Naive thymus-derived CD8-positive, alpha-beta T cell (primary cell): ENCODE data around the gene LONRF2. TPM values are rescaled to one million over a fixed set of nuclear protein-coding genes. Genes with fewer than 3 reads are reported as not detected.

Source experiments
- ATAC-seq, 2 donors: fragments of 150-1000 bp; cut with Tn5 transposase in 1 of 2; sonication (Bioruptor Pico), chemical (Tn5 transposase) in 1 of 2; 1 replicate in 1 of 2; 2 replicates in 1 of 2; pipeline ENCODE4 v1.10.0; 2021; ENCODE audit warnings: mild to moderate bottlenecking in 2 of 2, moderate library complexity in 2 of 2
- POLR2A ChIA-PET: fragments of 350-600 bp; sonication (Branson Sonifier 250); formaldehyde crosslinking; loops from one replicate; lab custom pipeline; 2021; ENCODE audit warnings: antibody characterized with exemption; lab: Charles Lee
- DNase-seq, 10 donors: peaks; one replicate each; pipeline versions ENCODE4 v3.0.0 to v3.0.0-alpha.2; 2020 to 2022
- H3K27ac Mint-ChIP-seq, 10 donors: one replicate each; pipeline ENCODE4 v1.8.0; 2020 to 2022; ENCODE audit warnings: mild to moderate bottlenecking in 10 of 10, mixed read lengths in 10 of 10, moderate library complexity in 4 of 10, inconsistent platforms in 1 of 10
- H3K27me3 Mint-ChIP-seq, 5 donors: one replicate each; pipeline ENCODE4 v1.8.0; 2021 to 2022; ENCODE audit warnings: mixed read lengths in 5 of 5
- H3K36me3 Mint-ChIP-seq, 3 donors: one replicate each; pipeline ENCODE4 v1.8.0; 2020 to 2022; ENCODE audit warnings: mixed read lengths in 3 of 3, mild to moderate bottlenecking in 2 of 3, inconsistent platforms in 1 of 3
- H3K4me1 Mint-ChIP-seq, 4 donors: one replicate each; pipeline ENCODE4 v1.8.0; 2021 to 2022; ENCODE audit warnings: mixed read lengths in 4 of 4
- H3K4me3 Mint-ChIP-seq, 10 donors: one replicate each; pipeline ENCODE4 v1.8.0; 2020 to 2022; ENCODE audit warnings: mild to moderate bottlenecking in 10 of 10, mixed read lengths in 10 of 10, moderate library complexity in 6 of 10, inconsistent platforms in 1 of 10
- H3K9me3 Mint-ChIP-seq, 9 donors: one replicate each; pipeline ENCODE4 v1.8.0; 2020 to 2022; ENCODE audit warnings: mixed read lengths in 9 of 9, mild to moderate bottlenecking in 3 of 9, inconsistent platforms in 1 of 9, moderate library complexity in 1 of 9
- polyA plus RNA-seq, 3 donors: library from polyadenylated mRNA; unstranded; fragments of 300-500 nt; fragmentation: Illumina TruSeq; gene quantifications; one replicate each; pipeline ENCODE4 v1.2.3, GENCODE V29; 2021
- total RNA-seq, 8 experiments: library from RNA in 2 of 8; stranded (reverse) in 2 of 8; gene quantifications; one replicate each; pipeline ENCODE4 v1.2.3 and lab custom pipeline; 2021 to 2026

The LONRF2 gene
- total and polyA plus RNA-seq, 5 experiments from 2014 or later = not detected

DNA sequence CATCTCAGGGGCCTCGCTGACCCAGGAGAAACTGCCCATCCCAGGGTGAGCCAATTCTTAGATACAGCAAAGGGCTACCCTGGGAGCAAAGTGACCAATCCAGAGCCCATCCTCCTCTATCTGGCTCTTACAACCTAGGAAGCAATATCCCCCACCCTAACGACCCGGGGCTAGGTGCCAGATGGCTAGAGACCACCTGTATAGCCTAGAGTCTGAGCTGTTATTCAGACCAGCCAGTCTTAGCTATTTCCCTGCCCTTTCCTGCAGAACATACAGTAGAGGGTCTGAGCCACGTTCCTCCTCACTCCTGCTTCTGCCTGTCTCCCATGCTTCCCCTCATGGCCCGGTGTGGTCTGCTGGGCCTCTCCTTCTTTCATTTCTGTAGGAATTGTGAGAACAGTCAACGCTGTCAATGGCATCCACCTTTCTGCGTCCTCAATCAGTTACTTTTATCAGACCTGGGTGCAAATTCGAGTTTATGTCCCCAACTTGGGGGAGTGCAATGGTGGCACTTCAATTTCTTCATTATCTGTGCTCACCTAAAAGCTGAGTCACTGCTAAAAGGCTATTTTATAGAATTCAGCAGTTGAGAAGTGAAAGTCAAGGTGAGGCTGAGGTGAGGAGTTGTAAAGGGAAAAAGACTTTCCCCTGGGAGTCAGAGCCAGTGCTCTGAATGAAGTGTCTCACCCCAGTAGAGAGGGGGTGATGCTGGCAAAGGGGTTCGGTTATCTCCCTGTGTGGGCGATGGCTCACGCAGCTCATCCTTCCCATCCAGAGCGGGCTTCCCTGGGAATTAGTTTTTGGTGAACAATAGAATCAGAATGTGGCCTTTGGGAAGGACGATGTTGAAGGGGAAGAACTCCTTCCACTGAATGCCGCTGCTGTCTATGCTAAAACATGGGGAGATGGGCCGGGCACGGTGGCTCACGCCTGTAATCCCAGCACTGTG is 42.4 kb downstream of the LONRF2 start:
- POLR2A ChIA-PET = no interaction called here
- Mint-ChIP-seq H3K9me3 (no peaks in the 10 kb centered on the region), H3K4me1 (peaks cover 0 to 6% (median 2%) of the 10 kb centered on the region in 4 donors), H3K36me3 (no peaks in the 10 kb centered on the region), H3K4me3 (no peak overlapping the region), H3K27ac (peak overlapping the region in 1 of 10 donors; percentile 68), H3K27me3 (peaks cover 4 to 32% (median 20%) of the 10 kb centered on the region in 5 donors)
- ATAC-seq (no peak), DNase-seq (no peak)

- POLR2A ChIA-PET = no interaction called here
- Mint-ChIP-seq H3K36me3 (no peaks in the 10 kb centered on the region), H3K27me3 (peaks cover 4 to 32% (median 20%) of the 10 kb centered on the region in 5 donors), H3K9me3 (no peaks in the 10 kb centered on the region), H3K27ac (no peak overlapping the region), H3K4me3 (no peak overlapping the region), H3K4me1 (peaks cover 0 to 6% (median 3%) of the 10 kb centered on the region in 4 donors)
- ATAC-seq (no peak), DNase-seq (no peak)
Observed at GRCh38 chr2:100278986-100279385, 43.3 kb downstream of the LONRF2 start.

- Mint-ChIP-seq H3K27me3 (peaks cover 4 to 29% (median 20%) of the 10 kb centered on the region in 5 donors), H3K4me1 (peaks cover 0 to 6% (median 4%) of the 10 kb centered on the region in 4 donors), H3K4me3 (no peak overlapping the region), H3K27ac (no peak overlapping the region), H3K36me3 (no peaks in the 10 kb centered on the region), H3K9me3 (no peaks in the 10 kb centered on the region)
- DNase-seq (no peak), ATAC-seq (no peak)
- POLR2A ChIA-PET = no interaction called here
Observed at GRCh38 chr2:100278501-100278900, 43.8 kb downstream of the LONRF2 start.

- POLR2A ChIA-PET = no interaction called here
- Mint-ChIP-seq H3K4me3 (no peak overlapping the region), H3K4me1 (peaks cover 0 to 6% (median 4%) of the 10 kb centered on the region in 4 donors), H3K27me3 (peaks cover 4 to 29% (median 20%) of the 10 kb centered on the region in 5 donors), H3K36me3 (no peaks in the 10 kb centered on the region), H3K9me3 (no peaks in the 10 kb centered on the region), H3K27ac (no peak overlapping the region)
- no peak for DNase-seq
- ATAC-seq = no peak
Observed at GRCh38 chr2:100277540-100278207, 44.6 kb downstream of the LONRF2 start.

DNA sequence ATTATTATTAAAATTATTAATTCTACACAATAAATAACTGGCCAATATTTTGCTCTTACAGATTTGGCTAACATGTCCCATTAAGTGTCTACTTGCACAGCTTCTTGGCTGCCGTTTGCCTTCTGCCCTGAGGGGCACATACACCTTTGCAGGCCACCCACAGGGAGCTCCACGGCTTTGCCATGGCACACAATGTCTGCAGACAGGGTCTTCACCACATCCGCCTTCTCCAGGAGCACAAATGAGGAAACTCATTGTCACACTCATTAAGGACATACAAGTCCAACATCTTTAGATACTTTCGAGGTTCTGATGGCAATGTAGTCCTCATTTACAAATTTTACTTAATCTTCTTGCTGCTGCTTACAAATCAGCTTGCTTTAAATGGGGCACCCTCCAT is 45.6 kb downstream of the LONRF2 start:
- H3K4me1 Mint-ChIP-seq = peaks cover 0 to 6% (median 4%) of the 10 kb centered on the region in 4 donors
- POLR2A ChIA-PET = no interaction called here

DNA sequence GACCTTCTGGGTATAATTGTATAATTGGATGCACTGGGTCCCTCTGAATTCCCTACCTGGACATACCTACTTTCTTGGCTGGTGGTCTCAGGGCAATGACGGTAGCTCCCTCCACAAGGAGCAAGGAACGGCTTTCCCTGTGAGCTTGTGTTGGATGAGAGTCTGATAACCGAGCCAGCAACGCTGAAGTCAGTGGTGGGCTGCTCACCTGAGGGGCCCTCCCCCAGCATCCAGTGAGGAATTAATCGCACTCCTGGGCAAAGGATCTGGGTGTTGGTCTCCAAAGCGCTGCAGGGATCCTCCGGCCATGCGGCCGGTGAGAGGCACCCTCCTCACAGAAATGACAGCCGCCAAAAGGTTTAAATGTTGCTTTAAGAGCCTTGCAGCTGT is 47.1 kb downstream of the LONRF2 start:
- DNase-seq (no peak), ATAC-seq (no peak)
- H3K27ac Mint-ChIP-seq = no peak overlapping the region
- POLR2A ChIA-PET = no interaction called here
- H3K4me1 Mint-ChIP-seq = peaks cover 0 to 6% (median 4%) of the 10 kb centered on the region in 4 donors
- H3K27me3 Mint-ChIP-seq = peaks cover 1 to 25% (median 5%) of the 10 kb centered on the region in 5 donors
- H3K36me3 Mint-ChIP-seq = no peaks in the 10 kb centered on the region
- peaks cover 0 to 7% (median 0%) of the 10 kb centered on the region in 9 donors for H3K9me3 Mint-ChIP-seq
- no peak overlapping the region for H3K4me3 Mint-ChIP-seq

More for the DNA sequence above, 45.6 kb downstream of the LONRF2 start:
- Mint-ChIP-seq H3K4me3 (no peak overlapping the region), H3K36me3 (no peaks in the 10 kb centered on the region), H3K27ac (no peak overlapping the region), H3K9me3 (no peaks in the 10 kb centered on the region), H3K27me3 (peaks cover 1 to 28% (median 15%) of the 10 kb centered on the region in 5 donors)
- DNase-seq (no peak), ATAC-seq (no peak)

GRCh38 chr2:100274566-100275199 is 47.6 kb downstream of the LONRF2 start:
- peaks cover 0 to 6% (median 4%) of the 10 kb centered on the region in 4 donors for H3K4me1 Mint-ChIP-seq
- POLR2A ChIA-PET = no interaction called here
- H3K4me3 Mint-ChIP-seq = no peak overlapping the region
- peaks cover 1 to 20% (median 5%) of the 10 kb centered on the region in 5 donors for H3K27me3 Mint-ChIP-seq
- peaks cover 0 to 7% (median 0%) of the 10 kb centered on the region in 9 donors for H3K9me3 Mint-ChIP-seq
- no peaks in the 10 kb centered on the region for H3K36me3 Mint-ChIP-seq
- DNase-seq (no peak), ATAC-seq (no peak)
- peak overlapping the region in 2 of 10 donors; percentile 53 to 80 for H3K27ac Mint-ChIP-seq

GRCh38 chr2:100274076-100274475 is 48.2 kb downstream of the LONRF2 start:
- H3K4me3 Mint-ChIP-seq = no peak overlapping the region
- ATAC-seq = no peak
- H3K36me3 Mint-ChIP-seq = no peaks in the 10 kb centered on the region
- H3K4me1 Mint-ChIP-seq = peaks cover 0 to 5% (median 3%) of the 10 kb centered on the region in 4 donors
- peak overlapping the region in 1 of 10 donors; percentile 40 for H3K27ac Mint-ChIP-seq
- peaks cover 1 to 14% (median 3%) of the 10 kb centered on the region in 5 donors for H3K27me3 Mint-ChIP-seq
- peaks cover 0 to 7% (median 0%) of the 10 kb centered on the region in 9 donors for H3K9me3 Mint-ChIP-seq
- POLR2A ChIA-PET = no interaction called here
- DNase-seq = no peak

DNA sequence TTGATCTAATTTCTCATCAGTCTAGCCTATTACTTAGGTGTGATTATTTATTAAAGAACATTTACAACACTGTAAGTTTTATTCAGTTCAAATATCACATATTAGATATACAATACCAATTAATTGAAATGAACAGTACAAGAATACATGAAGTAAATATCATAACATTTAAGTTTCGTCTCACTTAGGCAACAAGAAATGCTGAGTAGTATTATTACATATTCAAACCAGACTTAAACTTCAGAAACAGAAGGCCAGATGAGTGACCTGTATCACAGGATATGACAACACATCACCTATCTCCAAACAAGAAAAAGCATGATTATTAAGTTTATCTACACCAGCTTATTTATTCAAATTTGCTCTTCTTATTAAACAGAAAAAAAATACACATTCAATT is 48.9 kb downstream of the LONRF2 start:
- Mint-ChIP-seq H3K4me1 (peaks cover 0 to 5% (median 0%) of the 10 kb centered on the region in 4 donors), H3K4me3 (no peak overlapping the region), H3K27me3 (peaks cover 0 to 10% (median 1%) of the 10 kb centered on the region in 5 donors), H3K9me3 (peaks cover 0 to 7% (median 0%) of the 10 kb centered on the region in 9 donors), H3K27ac (no peak overlapping the region), H3K36me3 (no peaks in the 10 kb centered on the region)
- DNase-seq (no peak), ATAC-seq (no peak)
- POLR2A ChIA-PET = no interaction called here

DNA sequence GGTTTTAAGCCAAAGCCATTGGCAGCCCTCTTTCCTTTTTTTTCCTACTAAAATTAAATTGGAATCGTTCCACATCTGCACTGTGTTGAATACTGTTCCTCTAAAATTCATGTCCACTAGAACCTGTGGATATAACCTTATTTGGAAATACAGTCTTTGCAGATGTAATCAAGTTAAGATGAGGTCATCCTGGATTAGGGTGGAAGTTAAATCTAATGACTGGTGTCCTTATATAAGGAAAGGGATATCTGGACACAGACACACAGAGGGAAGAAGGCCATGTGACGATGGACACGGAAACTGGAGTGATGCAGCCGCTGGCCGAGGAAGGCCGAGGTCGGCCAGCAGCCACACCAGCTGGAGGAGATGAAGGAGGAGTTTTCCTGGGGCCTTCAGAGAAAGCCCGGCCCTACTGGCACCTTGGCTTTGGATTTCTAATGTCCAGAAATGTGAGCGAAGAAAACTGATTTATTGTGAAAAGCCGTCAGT is 49.4 kb downstream of the LONRF2 start:
- POLR2A ChIA-PET = no interaction called here
- H3K4me3 Mint-ChIP-seq = no peak overlapping the region
- H3K27ac Mint-ChIP-seq = no peak overlapping the region
- peaks cover 0 to 5% (median 0%) of the 10 kb centered on the region in 4 donors for H3K4me1 Mint-ChIP-seq
- ATAC-seq = no peak
- no peaks in the 10 kb centered on the region for H3K36me3 Mint-ChIP-seq
- DNase-seq = no peak
- H3K9me3 Mint-ChIP-seq = peaks cover 0 to 7% (median 0%) of the 10 kb centered on the region in 9 donors
- peaks cover 0 to 6% (median 1%) of the 10 kb centered on the region in 5 donors for H3K27me3 Mint-ChIP-seq

- no peaks in the 10 kb centered on the region for H3K36me3 Mint-ChIP-seq
- POLR2A ChIA-PET = no interaction called here
- no peak overlapping the region for H3K4me3 Mint-ChIP-seq
- H3K27me3 Mint-ChIP-seq = peaks cover 0 to 1% (median 0%) of the 10 kb centered on the region in 5 donors
- peaks cover 0 to 7% (median 0%) of the 10 kb centered on the region in 9 donors for H3K9me3 Mint-ChIP-seq
- no peak overlapping the region for H3K27ac Mint-ChIP-seq
- no peak for DNase-seq
- H3K4me1 Mint-ChIP-seq = peaks cover 0 to 5% (median 0%) of the 10 kb centered on the region in 4 donors
- ATAC-seq = no peak
Observed at GRCh38 chr2:100271210-100271609, 51.1 kb downstream of the LONRF2 start.

DNA sequence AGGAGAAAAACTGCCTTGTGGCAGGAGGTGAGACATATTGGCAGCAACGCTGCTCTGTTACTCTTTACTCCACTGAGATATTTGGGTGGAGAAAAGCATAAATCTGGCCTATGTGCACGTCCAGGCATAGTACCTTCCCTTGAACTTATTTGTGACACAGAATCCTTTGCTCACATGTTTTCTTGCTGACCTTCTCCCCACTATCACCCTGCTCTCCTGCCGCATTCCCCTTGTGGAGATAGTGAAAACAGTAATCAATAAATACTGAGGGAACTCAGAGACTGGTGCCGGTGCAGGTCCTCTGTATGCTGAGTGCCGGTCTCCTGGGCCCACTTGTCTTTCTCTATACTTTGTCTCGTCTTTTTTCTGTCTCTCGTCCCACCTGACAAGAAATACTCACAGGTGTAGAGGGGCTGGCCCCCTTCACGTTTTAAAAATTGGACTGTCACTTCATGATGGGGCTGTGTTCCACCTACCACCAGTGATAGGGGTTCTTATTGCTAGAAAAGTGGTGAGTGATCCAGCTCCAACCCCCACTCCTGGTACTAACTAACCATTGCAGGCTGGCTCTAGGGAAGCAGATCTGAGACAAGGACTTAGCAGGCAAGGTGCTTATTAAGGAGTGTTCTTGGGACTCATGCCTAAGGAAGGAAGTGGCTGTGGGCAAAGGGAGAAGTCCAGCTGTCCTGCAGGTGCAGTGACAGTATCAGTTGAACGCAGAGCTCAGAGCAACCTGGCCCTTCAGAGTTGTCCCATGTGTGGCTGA is 51.7 kb downstream of the LONRF2 start:
- POLR2A ChIA-PET = no interaction called here
- ATAC-seq = no peak
- Mint-ChIP-seq H3K9me3 (peaks cover 0 to 7% (median 0%) of the 10 kb centered on the region in 9 donors), H3K27ac (no peak overlapping the region), H3K36me3 (no peaks in the 10 kb centered on the region), H3K27me3 (no peaks in the 10 kb centered on the region), H3K4me1 (peaks cover 0 to 5% (median 0%) of the 10 kb centered on the region in 4 donors), H3K4me3 (no peak overlapping the region)
- DNase-seq = no peak
